Transverse colon (tissue), 4 donors: ENCODE measurements around the gene PMM1.

ENCODE experiments used
- CTCF ChIP-seq, 5 experiments: fragments of 200-600 bp in 3 of 5; fragments of 450-650 bp in 2 of 5; sonication (generic) in 3 of 5; IDR thresholded peaks; 1 replicate in 2 of 5; 2 replicates in 3 of 5; pipeline ENCODE4 v1.5.1; 2016 to 2017; ENCODE audit warnings: antibody characterized with exemption in 5 of 5, inconsistent platforms in 3 of 5, mild to moderate bottlenecking in 2 of 5, moderate library complexity in 1 of 5
- EP300 ChIP-seq: sonication (generic); formaldehyde crosslinking; IDR thresholded peaks from one replicate; pipeline ENCODE4 v1.6.1; 2017; ENCODE audit warnings: antibody characterized with exemption, low read depth
- POLR2AphosphoS5 ChIP-seq, 3 donors: sonication (generic); formaldehyde crosslinking; IDR thresholded peaks; one replicate each; pipeline ENCODE4 v1.6.1; 2016; ENCODE audit warnings: antibody characterized with exemption in 3 of 3

GRCh38 chr22:41573677-41574076 is 16.0 kb downstream of the PMM1 start:
- TF ChIP-seq POLR2AphosphoS5 (IDR thresholded peaks at IDR 0.05) (no peak), EP300 (no peak), CTCF (IDR thresholded peaks at IDR 0.05) (no peak)
